Spinal cord (tissue), 10 donors: Measurements from ENCODE around the gene HLA-DPB1. TPM values are rescaled to one million over a fixed set of nuclear protein-coding genes. Genes with fewer than 3 reads are reported as not detected.

Source experiments
- DNase-seq, 6 donors: peaks; one replicate each; pipeline versions ENCODE4 v3.0.0 to v3.0.0-alpha.2; 2013 to 2015; ENCODE audit warnings: low spot score in 6 of 6, low read depth in 4 of 6
- H3K27ac ChIP-seq: one replicate; pipeline ENCODE4 v1.5.1; 2013; ENCODE audit warnings: low read depth, low read length, control low read depth
- H3K27me3 ChIP-seq: one replicate; pipeline ENCODE4 v1.6.1; 2013; ENCODE audit warnings: low read length; ENCODE audit not compliant: control insufficient read depth, insufficient read depth
- H3K36me3 ChIP-seq: one replicate; pipeline ENCODE4 v1.6.1; 2013; ENCODE audit warnings: low read length; ENCODE audit not compliant: control insufficient read depth, insufficient read depth
- H3K4me1 ChIP-seq: one replicate; pipeline ENCODE4 v1.6.1; 2013; ENCODE audit warnings: low read length; ENCODE audit not compliant: control insufficient read depth, insufficient read depth
- H3K4me3 ChIP-seq: one replicate; pipeline ENCODE4 v1.5.1; 2013; ENCODE audit warnings: low read depth, low read length, control low read depth
- H3K9me3 ChIP-seq: one replicate; pipeline ENCODE4 v1.6.1; 2013; ENCODE audit warnings: low read length; ENCODE audit not compliant: control insufficient read depth, insufficient read depth
- WGBS: methylation state at CpG from one replicate; pipeline ENCODE4 v1.1.5; 2013; ENCODE audit warnings: missing lambda C conversion rate; ENCODE audit not compliant: insufficient coverage; 5-methylcytosine and 5-hydroxymethylcytosine counted together
- long read RNA-seq, 4 donors: transcript quantifications; one replicate each; lab custom pipeline, GENCODE V29; 2026
- polyA plus RNA-seq, 2 donors: library from polyadenylated mRNA; unstranded; fragments of 120-200 nt; gene quantifications; one replicate each; pipeline ENCODE4 v1.2.1, GENCODE V29; 2013; ENCODE audit not compliant: insufficient read length in 2 of 2
- total RNA-seq, 2 donors: library from RNA; depleted of rRNA in 1 of 2; stranded (reverse); fragments of 120-200 nt in 1 of 2; fragments of >200 nt in 1 of 2; gene quantifications; one replicate each; pipeline versions ENCODE4 v1.2.3 to v1.2.4, GENCODE V29; 2013 to 2014
- donor health status: healthy.

Gene HLA-DPB1
- total RNA-seq (10 to 100 TPM; 15.4 to 21.3 TPM), polyA plus RNA-seq (10 to 100 TPM; 10.5 to 11.4 TPM)
- long read RNA-seq, donor 1, partial matches to known transcripts = 5 of 14 reads
- long read RNA-seq, donor 1, other reads (novel, unspliced or antisense) = 5 of 14 reads
- long read RNA-seq, donor 2, partial matches to known transcripts = 0 of 1 reads
- long read RNA-seq, donor 2, other reads (novel, unspliced or antisense) = 0 of 1 reads
- long read RNA-seq, donor 3 = 0 reads
- long read RNA-seq, donor 4, transcript HLA-DPB1-211 (6 exons, 1,560 nt) = major isoform, 21 of 44 reads
- long read RNA-seq, donor 4, partial matches to known transcripts = 21 of 44 reads
- long read RNA-seq, donor 4, other reads (novel, unspliced or antisense) = 0 of 44 reads

DNA sequence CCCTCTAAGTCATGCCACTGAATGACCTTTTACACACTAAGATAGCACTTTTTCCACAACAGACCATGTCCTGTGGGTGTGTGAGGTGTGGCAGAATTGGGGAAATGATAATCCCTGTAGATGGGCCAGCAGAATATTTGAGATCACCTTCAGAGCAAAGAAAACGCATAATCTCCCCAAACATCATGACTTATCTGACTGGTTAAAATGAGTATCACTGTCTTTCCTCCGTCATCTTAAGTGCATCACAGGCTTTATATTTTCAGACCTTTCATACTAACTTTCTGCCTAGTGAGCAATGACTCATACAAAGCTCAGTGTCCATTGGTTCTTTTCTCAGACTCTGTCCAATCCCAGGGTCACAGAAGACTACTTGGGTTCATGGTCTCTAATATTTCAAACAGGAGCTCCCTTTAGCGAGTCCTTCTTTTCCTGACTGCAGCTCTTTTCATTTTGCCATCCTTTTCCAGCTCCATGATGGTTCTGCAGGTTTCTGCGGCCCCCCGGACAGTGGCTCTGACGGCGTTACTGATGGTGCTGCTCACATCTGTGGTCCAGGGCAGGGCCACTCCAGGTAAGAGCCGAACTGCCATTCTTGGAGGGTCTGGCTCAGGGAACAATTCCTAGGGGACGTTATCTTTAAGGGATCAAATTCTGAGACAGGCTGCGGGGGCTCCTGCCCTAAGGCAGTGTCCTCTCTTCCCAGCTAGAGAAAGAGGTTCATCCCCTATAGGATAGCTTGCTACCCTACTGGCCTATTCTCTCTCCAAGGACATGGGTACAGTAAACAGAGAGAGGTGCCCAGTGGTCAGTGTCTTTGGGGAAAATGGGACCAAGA is at the start of gene HLA-DPB1:
Gene HLA-DPB1, plus strand, starts transcription at position 423 of the 838 bp plus-strand sequence. Its CDS starts 52 bp downstream, at position 475.
- WGBS = 80% methylated on average over 10 of the region's 10 CpGs
- Histone ChIP-seq H3K4me3 (no peak within 1 kb of the TSS), H3K27ac (no peak within 1 kb of the TSS), H3K4me1 (peaks cover 11% of the 10 kb centered on the region), H3K27me3 (peaks cover 7% of the 10 kb centered on the region), H3K9me3 (no peaks in the 10 kb centered on the region), H3K36me3 (no peaks in the 10 kb centered on the region)
- peak in 2 of 6 donors; percentile 57 to 69 for DNase-seq

DNA sequence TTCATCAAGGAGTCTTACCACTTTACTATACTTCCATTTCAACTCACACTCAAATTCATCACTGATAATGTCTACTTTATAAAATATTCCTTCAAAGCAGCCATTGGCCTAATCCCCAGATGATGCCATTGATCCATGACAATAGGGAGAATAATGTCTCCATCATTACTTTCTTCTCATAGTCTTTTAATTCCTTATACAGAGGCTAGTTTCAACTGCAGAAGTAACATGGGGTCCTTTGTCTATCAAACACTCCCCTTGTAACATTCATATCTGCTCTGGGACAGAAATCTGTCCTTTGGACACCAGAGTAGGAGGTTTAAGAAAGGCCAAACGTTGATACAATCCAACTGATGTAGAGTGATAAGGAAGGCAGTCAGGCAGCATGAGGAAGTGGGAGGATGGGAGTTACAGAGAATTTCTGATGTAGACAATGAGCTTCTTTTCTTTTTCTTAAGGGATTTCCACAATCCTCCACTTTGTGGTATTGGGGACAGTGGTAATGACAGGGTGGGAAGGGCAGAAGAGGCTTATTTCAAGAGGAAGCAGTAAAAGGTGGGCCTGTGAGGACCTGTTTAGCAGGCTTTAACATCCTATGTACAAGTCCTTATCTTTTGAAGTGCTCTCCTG is 47.5 kb upstream of the HLA-DPB1 start:
- DNase-seq = no peak
- WGBS = 60% methylated on average over 1 of the region's 1 CpG
- Histone ChIP-seq H3K4me3 (no peak overlapping the region), H3K36me3 (no peaks in the 10 kb centered on the region), H3K9me3 (no peaks in the 10 kb centered on the region), H3K4me1 (no peaks in the 10 kb centered on the region), H3K27me3 (peaks cover 3% of the 10 kb centered on the region), H3K27ac (no peak overlapping the region)

DNA sequence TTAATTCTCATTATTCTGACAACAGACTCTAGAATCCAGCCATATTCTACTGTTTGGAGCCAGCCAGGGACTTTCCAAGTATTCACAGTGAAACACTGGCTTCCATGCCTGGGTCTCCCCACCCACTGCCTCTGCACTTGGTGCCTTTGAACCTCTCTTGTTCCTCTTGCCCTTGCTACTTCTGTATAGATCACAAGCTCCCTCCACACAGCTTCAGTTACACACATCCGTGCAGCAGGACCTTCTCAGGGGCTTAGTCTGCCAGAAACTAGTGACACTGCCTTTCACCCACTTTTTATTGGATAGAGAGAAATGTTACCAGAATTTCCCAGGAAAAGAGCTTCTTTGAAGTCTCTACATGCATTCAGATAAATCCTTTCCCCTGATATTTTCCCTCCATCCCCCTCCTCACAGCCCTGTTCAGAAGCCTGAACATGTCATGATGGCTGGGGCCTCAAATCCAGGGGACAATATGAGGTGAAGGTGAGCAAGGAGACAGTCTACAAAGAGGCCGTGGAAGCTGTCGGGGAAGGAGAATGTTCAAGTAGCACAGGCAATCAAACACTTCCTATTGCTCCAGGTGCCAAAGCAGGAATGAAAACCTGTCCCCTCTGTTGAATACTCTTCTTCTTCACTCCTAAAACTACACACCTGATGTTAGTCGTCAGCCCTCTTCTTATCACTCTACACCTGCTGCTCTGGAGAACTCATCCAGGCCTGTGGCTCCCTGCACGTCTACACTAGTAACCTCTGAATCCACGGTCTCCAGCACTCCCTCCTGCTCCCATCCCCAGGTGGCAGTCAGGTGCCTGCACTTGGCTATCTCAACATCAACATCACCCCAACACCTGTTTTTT is 46.2 kb upstream of the HLA-DPB1 start:
- 80% methylated on average over 5 of the region's 6 CpGs for WGBS
- no peaks in the 10 kb centered on the region for H3K4me1 ChIP-seq
- peaks cover 3% of the 10 kb centered on the region for H3K27me3 ChIP-seq
- H3K9me3 ChIP-seq = no peaks in the 10 kb centered on the region
- DNase-seq = peak in 2 of 6 donors; percentile 9 to 40
- H3K27ac ChIP-seq = no peak overlapping the region
- H3K36me3 ChIP-seq = no peaks in the 10 kb centered on the region
- H3K4me3 ChIP-seq = no peak overlapping the region

DNA sequence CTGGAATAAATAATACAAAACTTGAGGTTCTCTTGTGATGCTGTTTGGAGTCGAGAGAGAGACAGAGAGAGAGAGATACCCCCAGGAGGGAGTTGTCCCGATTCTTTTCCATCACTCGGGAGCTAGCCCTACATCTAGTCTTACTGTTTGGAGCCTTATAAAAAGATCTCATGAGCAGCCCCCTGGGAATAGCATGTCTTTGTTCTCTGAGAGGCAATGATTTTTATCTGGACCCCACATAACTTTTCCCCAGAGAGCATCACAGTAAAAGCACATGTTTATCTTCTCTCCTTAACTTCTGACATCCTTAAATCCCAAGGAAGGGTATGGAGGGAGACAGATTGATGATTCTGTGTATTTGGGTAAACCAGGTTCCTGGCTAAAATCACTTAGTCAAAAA is 45.5 kb upstream of the HLA-DPB1 start:
- no peak for DNase-seq
- peaks cover 3% of the 10 kb centered on the region for H3K27me3 ChIP-seq
- H3K4me1 ChIP-seq = no peaks in the 10 kb centered on the region
- no peaks in the 10 kb centered on the region for H3K9me3 ChIP-seq
- no peak overlapping the region for H3K4me3 ChIP-seq
- no peaks in the 10 kb centered on the region for H3K36me3 ChIP-seq
- H3K27ac ChIP-seq = no peak overlapping the region
- no CpG with 5 or more reads among the region's 3 CpGs for WGBS

DNA sequence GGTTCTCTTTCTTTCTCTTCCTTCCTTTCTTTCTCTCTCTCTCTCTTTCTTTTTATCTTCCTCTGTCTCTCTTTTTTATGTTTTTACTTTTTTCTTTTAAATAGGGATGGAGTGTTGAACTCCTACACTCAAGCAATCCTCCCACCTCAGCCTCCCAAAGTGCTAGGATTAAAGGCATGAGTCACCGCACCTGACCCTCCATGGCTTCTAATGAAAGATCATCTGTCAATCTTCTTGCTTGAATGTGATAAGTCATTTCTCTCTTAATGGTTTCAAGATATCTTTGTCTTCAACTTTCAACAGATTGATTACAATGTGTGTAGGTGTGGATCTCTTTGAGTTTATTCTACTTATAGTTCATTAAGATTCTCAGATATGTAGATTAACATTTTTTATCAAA is 41.2 kb upstream of the HLA-DPB1 start:
- Histone ChIP-seq H3K4me3 (no peak overlapping the region), H3K9me3 (no peaks in the 10 kb centered on the region), H3K4me1 (no peaks in the 10 kb centered on the region), H3K27me3 (peaks cover 3% of the 10 kb centered on the region), H3K36me3 (no peaks in the 10 kb centered on the region), H3K27ac (no peak overlapping the region)
- no peak for DNase-seq
- WGBS = no CpG with 5 or more reads among the region's 1 CpG

DNA sequence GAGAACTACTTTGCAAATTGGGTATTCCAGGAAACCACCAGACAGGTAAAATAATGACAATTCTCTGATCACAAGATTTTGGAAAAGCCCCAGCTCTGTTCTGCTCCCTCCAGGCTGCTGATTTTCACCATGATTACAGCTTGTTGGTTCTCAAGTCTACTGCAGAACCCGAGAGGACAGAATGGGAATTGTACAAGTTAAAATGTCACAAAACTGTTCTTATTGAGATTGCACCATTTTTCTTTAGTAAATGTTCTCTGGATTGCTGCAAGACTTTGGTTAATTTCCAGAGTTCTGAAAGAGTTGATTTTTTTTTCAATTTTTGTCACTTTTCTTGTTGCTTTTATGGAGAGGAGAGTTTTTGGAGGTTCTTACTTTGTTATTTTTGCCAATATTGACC is 39.3 kb upstream of the HLA-DPB1 start:
- no peaks in the 10 kb centered on the region for H3K4me1 ChIP-seq
- no peaks in the 10 kb centered on the region for H3K9me3 ChIP-seq
- no peaks in the 10 kb centered on the region for H3K27me3 ChIP-seq
- WGBS = no CpG with 5 or more reads among the region's 1 CpG
- H3K36me3 ChIP-seq = no peaks in the 10 kb centered on the region
- no peak overlapping the region for H3K4me3 ChIP-seq
- no peak for DNase-seq
- no peak overlapping the region for H3K27ac ChIP-seq

DNA sequence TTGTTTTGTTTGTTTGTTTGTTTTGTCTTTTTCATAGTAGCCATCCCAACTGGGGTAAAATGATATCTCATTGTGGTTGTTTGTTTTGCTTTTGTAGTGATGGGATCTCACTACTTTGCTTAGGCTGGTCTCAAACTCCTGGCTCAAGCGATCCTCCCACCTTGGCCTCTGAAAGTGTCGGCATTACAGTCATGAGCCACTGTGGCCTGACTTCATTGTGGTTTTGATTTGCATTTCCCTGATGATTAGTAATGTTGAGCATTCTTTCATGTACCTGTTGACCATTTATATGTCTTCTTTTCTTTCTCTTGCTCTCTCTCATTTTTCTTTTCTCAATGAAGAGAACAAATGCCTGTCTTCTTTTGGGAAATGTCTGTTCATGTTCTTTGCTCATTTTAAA is 35.6 kb upstream of the HLA-DPB1 start:
- no peaks in the 10 kb centered on the region for H3K9me3 ChIP-seq

DNA sequence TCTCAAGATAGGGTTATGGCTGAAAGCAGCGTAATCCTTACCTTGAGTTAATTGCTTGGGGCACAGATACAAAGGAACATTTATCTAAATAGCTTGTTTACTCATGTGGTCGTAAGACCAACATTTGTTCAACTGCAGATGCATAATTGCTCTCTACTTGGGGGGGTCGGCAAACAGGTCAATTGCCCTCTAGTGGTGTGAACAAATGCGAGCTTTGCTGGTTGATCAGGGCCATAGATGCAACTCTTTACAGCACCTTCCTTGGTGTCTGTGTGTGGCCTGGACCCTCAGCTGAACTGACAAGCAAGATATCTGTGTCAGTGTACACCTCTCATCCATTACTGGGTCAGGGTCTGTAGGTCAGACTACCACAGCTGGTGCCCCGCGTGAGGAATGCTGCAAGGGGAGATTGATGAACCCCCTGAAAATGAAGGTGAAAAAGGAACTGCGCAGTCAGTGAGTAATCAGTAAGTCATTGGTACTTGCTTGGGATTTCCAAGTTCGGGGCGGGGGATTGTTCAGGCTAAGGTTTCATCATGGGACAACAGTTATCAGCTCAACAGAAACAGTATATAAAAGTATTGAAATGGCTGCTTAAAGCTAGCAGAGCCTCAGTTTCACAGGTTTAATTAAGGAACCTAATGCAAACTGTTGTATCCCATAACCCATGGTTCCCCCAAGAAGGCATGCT is 26.3 kb upstream of the HLA-DPB1 start:
- Histone ChIP-seq H3K27ac (no peak overlapping the region), H3K9me3 (no peaks in the 10 kb centered on the region), H3K36me3 (no peaks in the 10 kb centered on the region), H3K27me3 (no peaks in the 10 kb centered on the region), H3K4me3 (no peak overlapping the region), H3K4me1 (no peaks in the 10 kb centered on the region)
- DNase-seq = no peak
- WGBS = 56% methylated on average over 6 of the region's 9 CpGs

More for the DNA sequence above, 35.6 kb upstream of the HLA-DPB1 start:
- H3K4me3 ChIP-seq = no peak overlapping the region
- H3K4me1 ChIP-seq = no peaks in the 10 kb centered on the region
- no peak for DNase-seq
- no peaks in the 10 kb centered on the region for H3K36me3 ChIP-seq
- H3K27ac ChIP-seq = no peak overlapping the region
- no peaks in the 10 kb centered on the region for H3K27me3 ChIP-seq
- no CpG with 5 or more reads among the region's 2 CpGs for WGBS
